ENCODE data around the gene PARL. TPM values are rescaled to one million over a fixed set of nuclear protein-coding genes. Genes with fewer than 3 reads are reported as not detected.

PARL gene
- total and polyA plus RNA-seq, 10 donors, result 34.5 to 119 (median 56.5) TPM

GRCh38 chr3:183829466-183829865 is 55.2 kb downstream of the PARL start:
- Histone ChIP-seq H3K9me3 (no peaks in the 10 kb centered on the region), H3K36me3 (peaks cover 0 to 72% (median 48%) of the 10 kb centered on the region in 6 donors), H3K27me3 (replicated peaks in 1 of 7) (peaks cover 0 to 8% (median 0%) of the 10 kb centered on the region in 7 donors), H3K27ac (no peak overlapping the region), H3K4me3 (no peak overlapping the region), H3K4me1 (peaks cover 5 to 17% (median 12%) of the 10 kb centered on the region in 6 donors)
- TF ChIP-seq CTCF (IDR thresholded peaks at IDR 0.05 in 8 of 11, conservative IDR thresholded peaks at IDR 0.05 in 3 of 11), result no peak
- no peak for TF ChIP-seq POLR2A (IDR thresholded peaks at IDR 0.05)
- no peak for TF ChIP-seq POLR2AphosphoS5 (IDR thresholded peaks at IDR 0.05)
- no peak for DNase-seq
- 94 to 99% (median 96%) methylated on average over 9 of the region's 9 CpGs for WGBS, 5 donors
- intact Hi-C loops (cut with DNase I; ENCODE audit: low total_unique reads), result no loop called here

GRCh38 chr3:183828538-183828870 is 56.2 kb downstream of the PARL start:
- Histone ChIP-seq H3K9me3 (no peaks in the 10 kb centered on the region), H3K4me3 (no peak overlapping the region), H3K36me3 (peaks cover 0 to 62% (median 40%) of the 10 kb centered on the region in 6 donors), H3K4me1 (peaks cover 13 to 27% (median 21%) of the 10 kb centered on the region in 6 donors), H3K27ac (no peak overlapping the region), H3K27me3 (replicated peaks in 1 of 7) (peaks cover 0 to 14% (median 0%) of the 10 kb centered on the region in 7 donors)
- 90 to 99% (median 96%) methylated on average over 7 of the region's 7 CpGs for WGBS, 5 donors
- TF ChIP-seq POLR2AphosphoS5 (IDR thresholded peaks at IDR 0.05) (peak in 1 of 3 donors; percentile 7), CTCF (IDR thresholded peaks at IDR 0.05 in 8 of 11, conservative IDR thresholded peaks at IDR 0.05 in 3 of 11) (no peak)
- intact Hi-C loops (cut with DNase I; ENCODE audit: low total_unique reads), result no loop called here
- no peak for DNase-seq

- intact Hi-C loops (cut with DNase I; ENCODE audit: low total_unique reads), result no loop called here
- no peak overlapping the region for H3K4me3 ChIP-seq
- 80 to 93% (median 83%) methylated on average over 14 of the region's 14 CpGs for WGBS, 5 donors
- peaks cover 13 to 28% (median 21%) of the 10 kb centered on the region in 6 donors for H3K4me1 ChIP-seq
- H3K9me3 ChIP-seq, result no peaks in the 10 kb centered on the region
- no peak overlapping the region for H3K27ac ChIP-seq
- H3K36me3 ChIP-seq, result peaks cover 0 to 57% (median 34%) of the 10 kb centered on the region in 6 donors
- H3K27me3 ChIP-seq (replicated peaks in 1 of 7), result peaks cover 0 to 14% (median 0%) of the 10 kb centered on the region in 7 donors
- DNase-seq, result peak; percentile 58
- no peak for TF ChIP-seq CTCF (IDR thresholded peaks at IDR 0.05 in 8 of 11, conservative IDR thresholded peaks at IDR 0.05 in 3 of 11)
- TF ChIP-seq POLR2AphosphoS5 (IDR thresholded peaks at IDR 0.05), result peak in 1 of 3 donors; percentile 9
- no peak for TF ChIP-seq POLR2A (IDR thresholded peaks at IDR 0.05)
Measured at GRCh38 chr3:183827809-183828537, 56.7 kb downstream of the PARL start.

GRCh38 chr3:183826448-183827250 is 58.0 kb downstream of the PARL start:
- peak; percentile 67 for DNase-seq
- no peak overlapping the region for H3K4me3 ChIP-seq
- 91 to 95% (median 94%) methylated on average over 14 of the region's 14 CpGs for WGBS, 5 donors
- H3K27me3 ChIP-seq (replicated peaks in 1 of 7), result peaks cover 0 to 14% (median 0%) of the 10 kb centered on the region in 7 donors
- H3K4me1 ChIP-seq, result peaks cover 13 to 28% (median 21%) of the 10 kb centered on the region in 6 donors
- TF ChIP-seq POLR2AphosphoS5 (IDR thresholded peaks at IDR 0.05), result no peak
- TF ChIP-seq POLR2A (IDR thresholded peaks at IDR 0.05), result no peak
- TF ChIP-seq CTCF (IDR thresholded peaks at IDR 0.05 in 8 of 11, conservative IDR thresholded peaks at IDR 0.05 in 3 of 11), result no peak
- no peaks in the 10 kb centered on the region for H3K9me3 ChIP-seq
- intact Hi-C loops (cut with DNase I; ENCODE audit: low total_unique reads), result no loop called here
- no peak overlapping the region for H3K27ac ChIP-seq
- H3K36me3 ChIP-seq, result peaks cover 0 to 44% (median 24%) of the 10 kb centered on the region in 6 donors

Measured in spleen (tissue), 11 donors.